Gastroesophageal sphincter (tissue), 4 donors: Measurements from ENCODE around the gene ANKZF1. TPM values are rescaled to one million over a fixed set of nuclear protein-coding genes. Genes with fewer than 3 reads are reported as not detected.

Experiments used
- ATAC-seq: fragments of 150-250 bp; one replicate; pipeline ENCODE4 v1.9.1; 2016; ENCODE audit warnings: mild to moderate bottlenecking, moderate library complexity
- H3K27ac ChIP-seq, 4 donors: fragments of 200-600 bp; sonication (generic) in 3 of 4; 1 replicate in 3 of 4; 2 replicates in 1 of 4; pipeline ENCODE4 v1.5.1; 2016 to 2019
- H3K27me3 ChIP-seq: fragments of 200-600 bp; sonication (generic); one replicate; pipeline ENCODE4 v1.5.1; 2019
- H3K36me3 ChIP-seq, 2 donors: fragments of 200-600 bp; sonication (generic); one replicate each; pipeline ENCODE4 v1.5.1; 2019; ENCODE audit warnings: control low read depth in 1 of 2
- H3K4me1 ChIP-seq, 3 donors: fragments of 200-600 bp; sonication (generic); 1 replicate in 2 of 3; 2 replicates in 1 of 3; pipeline ENCODE4 v1.5.1; 2016 to 2019; ENCODE audit warnings: control low read depth in 2 of 3
- H3K4me3 ChIP-seq, 2 donors: fragments of 200-600 bp; sonication (generic); one replicate each; pipeline ENCODE4 v1.5.1; 2019; ENCODE audit warnings: mild to moderate bottlenecking in 1 of 2, moderate library complexity in 1 of 2
- H3K9me3 ChIP-seq, 3 donors: fragments of 200-600 bp; sonication (generic); one replicate each; pipeline ENCODE4 v1.5.1; 2017 to 2019; ENCODE audit warnings: control low read depth in 2 of 3
- CTCF ChIP-seq, 4 experiments: fragments of 200-600 bp in 2 of 4; fragments of 450-650 bp in 2 of 4; sonication (generic) in 1 of 4; IDR thresholded peaks; one replicate each; pipeline ENCODE4 v1.5.1; 2017 to 2019; ENCODE audit warnings: antibody characterized with exemption in 4 of 4, mild to moderate bottlenecking in 2 of 4, moderate library complexity in 2 of 4
- EP300 ChIP-seq: sonication (generic); formaldehyde crosslinking; IDR thresholded peaks from one replicate; pipeline ENCODE4 v1.6.1; 2017; ENCODE audit warnings: antibody characterized with exemption, mild to moderate bottlenecking
- POLR2A ChIP-seq, 2 donors: fragments of 450-650 bp; IDR thresholded peaks; one replicate each; pipeline ENCODE4 v1.6.1; 2017; ENCODE audit warnings: antibody characterized with exemption in 2 of 2, mild to moderate bottlenecking in 2 of 2, moderate library complexity in 1 of 2
- POLR2AphosphoS5 ChIP-seq: sonication (generic); formaldehyde crosslinking; IDR thresholded peaks from one replicate; pipeline ENCODE4 v1.6.1; 2017; ENCODE audit warnings: antibody characterized with exemption
- WGBS, 2 donors: methylation state at CpG; one replicate each; pipeline ENCODE4 v1.1.5; 2018; ENCODE audit warnings: low coverage in 1 of 2; 5-methylcytosine and 5-hydroxymethylcytosine counted together
- total RNA-seq, 4 donors: library from RNA; depleted of rRNA; stranded (reverse); fragments of >200 nt; gene quantifications; one replicate each; pipeline ENCODE4 v1.1.0, GENCODE V29; 2016

Gene ANKZF1
- total RNA-seq, 4 donors from 2014 or later = 24.3 to 48.4 (median 25.1) TPM

- peaks cover 0 to 7% (median 5%) of the 10 kb centered on the region in 3 donors for H3K4me1 ChIP-seq
- H3K27ac ChIP-seq = no peak overlapping the region
- ATAC-seq = no peak
- WGBS, 2 donors = 51 to 100% methylated on average over 1 to 5 of the region's 8 CpGs
- no peak for TF ChIP-seq POLR2AphosphoS5
- TF ChIP-seq CTCF (IDR thresholded peaks at IDR 0.05) = no peak
- TF ChIP-seq POLR2A (IDR thresholded peaks at IDR 0.05) = no peak
- no peak for TF ChIP-seq EP300
- H3K9me3 ChIP-seq = no peaks in the 10 kb centered on the region
- no peak overlapping the region for H3K4me3 ChIP-seq
- no peaks in the 10 kb centered on the region for H3K27me3 ChIP-seq
- H3K36me3 ChIP-seq = no peaks in the 10 kb centered on the region
These were observed 39.9 kb downstream of the ANKZF1 start for GRCh38 chr2:219269362-219270054.

GRCh38 chr2:219270055-219270372 is 40.4 kb downstream of the ANKZF1 start:
- no peak for ATAC-seq
- H3K4me3 ChIP-seq = no peak overlapping the region
- H3K4me1 ChIP-seq = peaks cover 0 to 10% (median 5%) of the 10 kb centered on the region in 3 donors
- 91% methylated on average over 4 of the region's 5 CpGs; no CpG with 5 or more reads in 1 of the 2 donors for WGBS, 2 donors
- H3K36me3 ChIP-seq = no peaks in the 10 kb centered on the region
- TF ChIP-seq CTCF (IDR thresholded peaks at IDR 0.05) (no peak), EP300 (no peak), POLR2AphosphoS5 (no peak), POLR2A (IDR thresholded peaks at IDR 0.05) (no peak)
- no peak overlapping the region for H3K27ac ChIP-seq
- H3K27me3 ChIP-seq = no peaks in the 10 kb centered on the region
- H3K9me3 ChIP-seq = no peaks in the 10 kb centered on the region

GRCh38 chr2:219271021-219271420 is 41.4 kb downstream of the ANKZF1 start:
- Histone ChIP-seq H3K27me3 (no peaks in the 10 kb centered on the region), H3K27ac (no peak overlapping the region), H3K9me3 (no peaks in the 10 kb centered on the region), H3K4me1 (peaks cover 0 to 10% (median 5%) of the 10 kb centered on the region in 3 donors), H3K4me3 (no peak overlapping the region), H3K36me3 (no peaks in the 10 kb centered on the region)
- TF ChIP-seq POLR2AphosphoS5 = no peak
- no peak for TF ChIP-seq CTCF (IDR thresholded peaks at IDR 0.05)
- no peak for TF ChIP-seq EP300
- no peak for TF ChIP-seq POLR2A (IDR thresholded peaks at IDR 0.05)
- ATAC-seq = no peak
- WGBS, 2 donors = no CpG with 5 or more reads among the region's 2 CpGs

GRCh38 chr2:219272356-219272755 is 42.8 kb downstream of the ANKZF1 start:
- H3K4me3 ChIP-seq = no peak overlapping the region
- no peaks in the 10 kb centered on the region for H3K9me3 ChIP-seq
- H3K27ac ChIP-seq = no peak overlapping the region
- TF ChIP-seq CTCF (IDR thresholded peaks at IDR 0.05) (no peak), POLR2AphosphoS5 (no peak), EP300 (no peak), POLR2A (IDR thresholded peaks at IDR 0.05) (no peak)
- no peaks in the 10 kb centered on the region for H3K36me3 ChIP-seq
- H3K27me3 ChIP-seq = no peaks in the 10 kb centered on the region
- no peak for ATAC-seq
- WGBS, 2 donors = 73 to 75% methylated on average over 2 to 4 of the region's 4 CpGs
- H3K4me1 ChIP-seq = peaks cover 0 to 13% (median 5%) of the 10 kb centered on the region in 3 donors

GRCh38 chr2:219272995-219273394 is 43.4 kb downstream of the ANKZF1 start:
- H3K27ac ChIP-seq = no peak overlapping the region
- H3K4me1 ChIP-seq = peaks cover 0 to 19% (median 8%) of the 10 kb centered on the region in 3 donors
- no peaks in the 10 kb centered on the region for H3K36me3 ChIP-seq
- ATAC-seq = no peak
- no peak overlapping the region for H3K4me3 ChIP-seq
- H3K27me3 ChIP-seq = no peaks in the 10 kb centered on the region
- H3K9me3 ChIP-seq = no peaks in the 10 kb centered on the region
- TF ChIP-seq EP300 (no peak), POLR2AphosphoS5 (no peak), POLR2A (IDR thresholded peaks at IDR 0.05) (no peak), CTCF (IDR thresholded peaks at IDR 0.05) (no peak)
- no CpG with 5 or more reads among the region's 2 CpGs for WGBS, 2 donors
